ENCODE results near the gene PCED1A. TPM values are rescaled to one million over a fixed set of nuclear protein-coding genes. Genes with fewer than 3 reads are reported as not detected.

The PCED1A gene
- total and polyA plus RNA-seq, 7 donors, result 8.6 to 28.0 (median 19.8) TPM

GRCh38 chr20:2839732-2840137 lies 720 bp downstream of the PCED1A start:
- no peaks in the 10 kb centered on the region for H3K27me3 ChIP-seq
- no peak for TF ChIP-seq CTCF (IDR thresholded peaks at IDR 0.05)
- TF ChIP-seq EP300 (IDR thresholded peaks at IDR 0.05), result no peak
- TF ChIP-seq POLR2A (IDR thresholded peaks at IDR 0.05), result no peak
- TF ChIP-seq POLR2AphosphoS5 (IDR thresholded peaks at IDR 0.05), result no peak
- no peak for DNase-seq
- H3K9me3 ChIP-seq, result no peaks in the 10 kb centered on the region
- H3K4me3 ChIP-seq, result peak overlapping the region in 3 of 4 donors; percentile 79 to 96 (median 79)
- peaks cover 0 to 24% (median 14%) of the 10 kb centered on the region in 4 donors for H3K4me1 ChIP-seq
- WGBS, 2 donors, result 88 to 92% methylated on average over 21 of the region's 21 CpGs
- intact Hi-C loops (cut with DNase I), result loop anchor here (2.0 to 10.0 kb wide), 3 partner anchors 33 to 367 kb away; partner anchors contain the start of genes EBF4, PTPRA and SNRPB
- H3K27ac ChIP-seq, result peak overlapping the region; percentile 86 to 95 (median 92)
- peaks cover 0 to 19% (median 0%) of the 10 kb centered on the region in 4 donors for H3K36me3 ChIP-seq

GRCh38 chr20:2838847-2839671 lies 1.4 kb downstream of the PCED1A start:
- no peak for TF ChIP-seq CTCF (IDR thresholded peaks at IDR 0.05)
- no peak for TF ChIP-seq EP300 (IDR thresholded peaks at IDR 0.05)
- no peak for TF ChIP-seq POLR2A (IDR thresholded peaks at IDR 0.05)
- TF ChIP-seq POLR2AphosphoS5 (IDR thresholded peaks at IDR 0.05), result no peak
- H3K27ac ChIP-seq, result no peak overlapping the region
- WGBS, 2 donors, result 95 to 97% methylated on average over 15 of the region's 15 CpGs
- no peak overlapping the region for H3K4me3 ChIP-seq
- peaks cover 0 to 24% (median 14%) of the 10 kb centered on the region in 4 donors for H3K4me1 ChIP-seq
- DNase-seq, result no peak
- no peaks in the 10 kb centered on the region for H3K27me3 ChIP-seq
- H3K9me3 ChIP-seq, result no peaks in the 10 kb centered on the region
- intact Hi-C loops (cut with DNase I), result loop anchor here (5.0 kb wide), 1 partner anchor 367 kb away; the partner anchor contains the start of gene SNRPB
- peaks cover 0 to 24% (median 0%) of the 10 kb centered on the region in 4 donors for H3K36me3 ChIP-seq

GRCh38 chr20:2838170-2838797 lies 2.2 kb downstream of the PCED1A start:
- Histone ChIP-seq H3K9me3 (no peaks in the 10 kb centered on the region), H3K36me3 (peaks cover 0 to 24% (median 0%) of the 10 kb centered on the region in 4 donors), H3K27ac (no peak overlapping the region), H3K27me3 (no peaks in the 10 kb centered on the region), H3K4me1 (peaks cover 0 to 24% (median 14%) of the 10 kb centered on the region in 4 donors), H3K4me3 (no peak overlapping the region)
- intact Hi-C loops (cut with DNase I), result loop anchor here (5.0 kb wide), 1 partner anchor 366 kb away; the partner anchor contains the start of gene SNRPB
- DNase-seq, result no peak
- WGBS, 2 donors, result 90 to 96% methylated on average over 19 of the region's 19 CpGs
- TF ChIP-seq CTCF (IDR thresholded peaks at IDR 0.05), result no peak
- no peak for TF ChIP-seq POLR2AphosphoS5 (IDR thresholded peaks at IDR 0.05)
- TF ChIP-seq EP300 (IDR thresholded peaks at IDR 0.05), result no peak
- no peak for TF ChIP-seq POLR2A (IDR thresholded peaks at IDR 0.05)

DNA sequence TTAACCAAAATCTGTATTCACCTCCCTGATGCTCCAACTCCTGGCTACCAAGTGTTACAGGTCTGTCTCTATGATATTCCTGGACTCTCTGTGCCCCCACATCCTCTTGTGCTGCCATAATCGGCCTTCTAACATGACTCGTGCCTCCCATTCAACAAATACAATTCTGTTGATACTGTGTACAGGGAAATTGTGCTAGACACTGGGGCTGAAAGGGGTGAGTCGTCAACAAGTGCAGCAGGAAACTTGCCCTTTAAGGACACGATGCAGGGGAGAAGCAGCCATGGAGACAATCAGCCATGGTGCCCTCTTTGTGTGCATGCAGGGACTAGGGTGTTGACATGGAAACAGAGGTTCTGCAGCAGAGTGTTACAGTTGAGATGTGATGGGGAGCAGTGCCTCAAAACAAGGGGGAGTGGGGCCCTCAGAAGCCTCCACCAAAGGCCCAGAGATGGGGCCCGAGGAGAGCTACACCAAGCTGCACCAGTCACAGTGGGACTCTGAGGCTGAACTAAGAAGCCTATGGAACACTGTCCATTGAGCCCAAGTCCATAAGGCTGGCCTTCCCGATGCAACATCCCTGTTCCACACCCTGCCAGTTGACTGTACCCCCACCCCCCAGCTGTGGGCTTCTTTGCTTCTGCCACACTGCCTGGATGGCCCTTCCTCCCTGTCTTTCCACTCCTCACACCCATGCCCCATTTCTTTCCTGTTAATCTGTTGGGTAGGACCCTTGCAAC lies 3.1 kb downstream of the PCED1A start:
- Histone ChIP-seq H3K9me3 (no peaks in the 10 kb centered on the region), H3K4me3 (no peak overlapping the region), H3K4me1 (peaks cover 0 to 24% (median 14%) of the 10 kb centered on the region in 4 donors), H3K36me3 (peaks cover 0 to 24% (median 0%) of the 10 kb centered on the region in 4 donors), H3K27ac (no peak overlapping the region), H3K27me3 (no peaks in the 10 kb centered on the region)
- 90 to 91% methylated on average over 6 of the region's 6 CpGs for WGBS, 2 donors
- DNase-seq, result no peak
- intact Hi-C loops (cut with DNase I), result loop anchor here (5.0 kb wide), 1 partner anchor 365 kb away; the partner anchor contains the start of gene SNRPB
- TF ChIP-seq EP300 (IDR thresholded peaks at IDR 0.05) (no peak), POLR2AphosphoS5 (IDR thresholded peaks at IDR 0.05) (no peak), POLR2A (IDR thresholded peaks at IDR 0.05) (no peak), CTCF (IDR thresholded peaks at IDR 0.05) (no peak)

Data from sigmoid colon (tissue), 7 donors.